A549 (cell line): ENCODE measurements around the gene ARHGEF1. TPM values are rescaled to one million over a fixed set of nuclear protein-coding genes. Genes with fewer than 3 reads are reported as not detected.

Experiments used
- ATAC-seq, 2 experiments: fragments of 200-7000 bp in 1 of 2; fragments of >200 bp in 1 of 2; cut with Nextera tagmentation in 1 of 2; cut with Tn5 transposase in 1 of 2; 3 replicates each; pipeline versions ENCODE4 v1.8.0 to v1.9.1; 2018 to 2020; ENCODE audit warnings: mild to moderate bottlenecking in 1 of 2, moderate library complexity in 1 of 2
- CTCF ChIA-PET: fragments of 300-600 bp; sonication (Branson Sonifier 250); formaldehyde crosslinking; extraction: SDS; loops from one replicate; lab custom pipeline; 2021; ENCODE audit warnings: antibody characterized with exemption, inconsistent platforms; lab: Yijun Ruan, JAX
- POLR2A ChIA-PET: fragments of 350-600 bp; formaldehyde crosslinking; extraction: SDS; loops from one replicate; lab custom pipeline; 2021; ENCODE audit warnings: antibody characterized with exemption, inconsistent platforms; lab: Yijun Ruan, JAX
- DNase-seq, 2 experiments: peaks; one replicate each; pipeline versions ENCODE4 v3.0.0 to v3.0.0-alpha.2; 2011 to 2016; ENCODE audit warnings: low read depth in 1 of 2, low spot score in 1 of 2
- FAIRE-seq: peaks from 2 replicates; lab custom pipeline; 2011; peaks lifted over from hg19 to GRCh38; lab: Jason Lieb, UNC
- H3K27ac ChIP-seq, 2 experiments: fragments of >200 bp; sonication (Bioruptor Twin); formaldehyde crosslinking; 3 replicates each; pipeline ENCODE4 v1.5.1; 2016 to 2017
- H3K4me1 ChIP-seq: fragments of >200 bp; sonication (Bioruptor Twin); formaldehyde crosslinking; 3 replicates; pipeline ENCODE4 v1.6.1; 2016
- H3K4me2 ChIP-seq: fragments of >200 bp; sonication (Bioruptor Twin); formaldehyde crosslinking; 3 replicates; pipeline ENCODE4 v1.6.1; 2016
- H3K4me3 ChIP-seq: fragments of >200 bp; sonication (Bioruptor Twin); formaldehyde crosslinking; 3 replicates; pipeline ENCODE4 v1.5.1; 2016
- H3K9me3 ChIP-seq: fragments of >200 bp; sonication (Bioruptor Twin); formaldehyde crosslinking; 3 replicates; pipeline ENCODE4 v1.6.1; 2016
- BHLHE40 ChIP-seq: IDR thresholded peaks from 2 replicates; pipeline ENCODE4 v1.6.1; 2012; ENCODE audit warnings: low read depth, low read length, inconsistent platforms
- CEBPB ChIP-seq, 2 experiments: fragments of >200 bp in 1 of 2; sonication (Bioruptor Twin) in 1 of 2; formaldehyde crosslinking in 1 of 2; IDR thresholded peaks; 2 replicates each; pipeline ENCODE4 v1.6.1; 2012 to 2016
- CHD4 ChIP-seq: fragments of 200-600 bp; sonication (generic); IDR thresholded peaks from 2 replicates; pipeline ENCODE4 v1.6.1; 2016; ENCODE audit warnings: antibody characterized with exemption, mild to moderate bottlenecking, borderline replicate concordance
- EHF ChIP-seq: fragments of 250-450 bp; sonication (Bioruptor Pico); IDR thresholded peaks from 2 replicates; pipeline ENCODE4 v1.5.0; 2020; ENCODE audit warnings: mild to moderate bottlenecking
- FOSL2 ChIP-seq, 2 experiments: fragments of 450-650 bp in 1 of 2; fragments of >200 bp in 1 of 2; sonication (Bioruptor Twin) in 1 of 2; formaldehyde crosslinking; IDR thresholded peaks; 2 replicates each; pipeline versions ENCODE4 v1.5.0 to v1.6.1; 2016 to 2020; ENCODE audit warnings: mild to moderate bottlenecking in 1 of 2, moderate library complexity in 1 of 2
- FOXS1 ChIP-seq: fragments of 250-450 bp; sonication (Bioruptor Pico); IDR thresholded peaks from 2 replicates; pipeline ENCODE4 v1.5.0; 2020; ENCODE audit warnings: mild to moderate bottlenecking, moderate library complexity
- HDAC2 ChIP-seq: fragments of 200-600 bp; sonication (generic); IDR thresholded peaks from 2 replicates; pipeline ENCODE4 v1.6.1; 2016
- HOXA7 ChIP-seq: fragments of 250-450 bp; sonication (Bioruptor Pico); IDR thresholded peaks from 2 replicates; pipeline ENCODE4 v1.5.0; 2020; ENCODE audit warnings: mild to moderate bottlenecking, moderate library complexity
- JUNB ChIP-seq: fragments of >200 bp; sonication (Bioruptor Twin); formaldehyde crosslinking; IDR thresholded peaks from 2 replicates; pipeline ENCODE4 v1.6.1; 2016
- KDM1A ChIP-seq: fragments of 200-600 bp; sonication (generic); IDR thresholded peaks from 2 replicates; pipeline ENCODE4 v1.6.1; 2016; ENCODE audit warnings: low read depth, mild to moderate bottlenecking
- MAX ChIP-seq: IDR thresholded peaks from 2 replicates; pipeline ENCODE4 v1.6.1; 2012
- NR3C1 ChIP-seq: fragments of >200 bp; sonication (Bioruptor Twin); formaldehyde crosslinking; IDR thresholded peaks from 3 replicates; pipeline ENCODE4 v1.6.1; 2017
- RAD21 ChIP-seq, 2 experiments: fragments of >200 bp in 1 of 2; sonication (Bioruptor Twin) in 1 of 2; formaldehyde crosslinking in 1 of 2; IDR thresholded peaks in 1 of 2; conservative IDR thresholded peaks in 1 of 2; 2 replicates in 1 of 2; 3 replicates in 1 of 2; pipeline ENCODE4 v1.6.1; 2012 to 2018; ENCODE audit warnings: inconsistent platforms in 1 of 2
- RCOR1 ChIP-seq: fragments of 150-350 bp; IDR thresholded peaks from 2 replicates; pipeline ENCODE4 v1.6.1; 2014; ENCODE audit warnings: antibody characterized with exemption, low read length, low read depth
- RFX5 ChIP-seq: fragments of 450-650 bp; IDR thresholded peaks from 2 replicates; pipeline ENCODE4 v1.7.1; 2014; ENCODE audit warnings: antibody characterized with exemption, mild to moderate bottlenecking, moderate library complexity
- SREBF2 ChIP-seq: fragments of 450-650 bp; IDR thresholded peaks from 2 replicates; pipeline ENCODE4 v1.6.1; 2014; ENCODE audit warnings: mild to moderate bottlenecking, moderate library complexity
- TFCP2L1 ChIP-seq: fragments of 250-450 bp; sonication (Bioruptor Pico); IDR thresholded peaks from 2 replicates; pipeline ENCODE4 v1.5.0; 2021; ENCODE audit warnings: mild to moderate bottlenecking
- TP53 ChIP-seq: fragments of 250-450 bp; sonication (Bioruptor Pico); IDR thresholded peaks from 2 replicates; pipeline ENCODE4 v1.5.0; 2021; ENCODE audit warnings: mild to moderate bottlenecking, moderate library complexity
- ZC3H11A ChIP-seq: fragments of 450-650 bp; IDR thresholded peaks from 2 replicates; pipeline ENCODE4 v1.6.1; 2014; ENCODE audit warnings: antibody characterized with exemption, mild to moderate bottlenecking
- ZFP36 ChIP-seq: fragments of 450-650 bp; IDR thresholded peaks from 2 replicates; pipeline ENCODE4 v1.6.1; 2014; ENCODE audit warnings: borderline replicate concordance; ENCODE audit not compliant: partially characterized antibody
- ZNF302 ChIP-seq: fragments of 250-450 bp; sonication (Bioruptor Pico); IDR thresholded peaks from 2 replicates; pipeline ENCODE4 v1.9.0; 2021; ENCODE audit warnings: inconsistent platforms, mild to moderate bottlenecking, moderate library complexity
- ZSCAN20 ChIP-seq: fragments of 250-450 bp; sonication (Bioruptor Pico); IDR thresholded peaks from 2 replicates; pipeline ENCODE4 v1.8.0; 2022; ENCODE audit warnings: mild to moderate bottlenecking, moderate library complexity
- WGBS: methylation state at CpG from one replicate; pipeline ENCODE4 v1.1.6; 2017; ENCODE audit errors: missing lambda C conversion rate; 5-methylcytosine and 5-hydroxymethylcytosine counted together
- polyA plus RNA-seq, 4 experiments: library from polyadenylated mRNA; depleted of rRNA in 3 of 4; stranded (reverse); fragments of >200 nt; fragmentation: RNase III in 1 of 4; extraction: RNeasy Plus Mini Kit Qiagen cat#74134 plus additional on column Dnase treatment in 1 of 4; gene quantifications; 2 replicates in 3 of 4; 3 replicates in 1 of 4; pipeline ENCODE4 v1.2.3, GENCODE V29; 2011 to 2017

Gene ARHGEF1
- polyA plus RNA-seq, 2 of the 4 experiments (the other 2 are of a cell fraction) = 38.0 to 84.2 TPM

DNA sequence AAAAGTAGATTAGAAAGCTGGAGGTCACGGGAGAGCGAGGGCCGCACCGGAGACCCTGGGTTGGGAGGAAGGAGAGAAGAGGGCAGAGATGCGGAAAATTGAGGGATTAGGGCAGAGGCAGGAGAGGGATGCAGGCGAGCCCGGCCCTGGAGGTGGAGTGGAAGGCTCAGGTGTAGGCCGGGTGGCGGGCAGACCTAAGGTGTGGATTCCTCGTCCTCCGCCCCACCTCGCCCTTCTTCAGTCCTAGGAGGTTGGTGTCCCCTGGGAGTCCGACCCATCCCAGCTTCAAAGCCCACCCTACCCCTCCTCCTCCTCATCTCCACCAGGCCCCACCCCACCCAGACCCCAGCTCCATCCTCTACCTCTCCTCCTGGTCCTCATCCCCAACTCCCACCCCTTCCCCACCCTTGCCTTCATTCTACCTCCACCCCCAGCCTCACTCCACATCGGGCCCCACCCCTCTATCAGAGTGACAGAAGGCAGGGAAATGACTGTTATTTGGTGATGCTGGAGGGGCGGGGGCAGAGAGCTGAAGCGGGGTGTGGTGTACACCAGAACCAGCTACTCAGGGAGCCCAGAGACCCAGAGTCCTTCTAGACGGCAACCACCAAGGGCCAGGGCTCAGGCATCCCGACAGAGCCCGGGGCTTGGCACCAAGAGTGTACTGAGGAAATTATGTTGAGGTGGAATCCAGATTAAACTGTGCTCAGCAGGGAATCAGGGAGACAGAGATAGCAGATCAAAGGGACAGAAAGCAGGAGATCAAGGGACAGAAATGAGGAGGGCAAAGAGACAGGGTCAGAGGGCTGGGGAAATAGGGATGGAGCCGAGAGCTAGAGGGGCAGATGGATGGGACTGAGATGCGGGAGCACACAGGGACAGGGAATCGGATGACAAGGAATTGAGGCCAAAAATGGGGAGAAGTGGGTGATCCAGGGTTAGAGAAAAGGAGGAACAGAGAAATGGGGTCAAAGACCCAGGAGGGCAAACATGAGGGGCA, 38.9 kb downstream of the ARHGEF1 start:
- H3K27ac ChIP-seq = no peak overlapping the region
- TF ChIP-seq HOXA7 (CRISPR knock-in tag) (no peak), TFCP2L1 (CRISPR knock-in tag) (no peak), ZC3H11A (no peak), RFX5 (no peak), EHF (CRISPR knock-in tag) (no peak), RCOR1 (no peak), RAD21 (conservative IDR thresholded peaks at IDR 0.05 in 1 of 2, IDR thresholded peaks at IDR 0.05 in 1 of 2) (no peak), ZNF302 (CRISPR knock-in tag) (no peak), CHD4 (no peak), SREBF2 (no peak), ZFP36 (no peak), FOXS1 (no peak)
- DNase-seq (no peak), FAIRE-seq (no peak), ATAC-seq (peak in 1 of 2 experiments; percentile 31; a peak in 3 of 6 replicates)
- no peak overlapping the region for H3K4me3 ChIP-seq
- H3K4me1 ChIP-seq = no peaks in the 10 kb centered on the region
- H3K9me3 ChIP-seq = no peaks in the 10 kb centered on the region
- CTCF ChIA-PET = interaction anchor here (0.6 to 2.1 kb wide), 8 partner anchors 9 to 49 kb away, joined by 3 to 9 read pairs (median 6); no protein-coding TSS in a partner anchor
- 67% methylated on average over 22 of the region's 22 CpGs for WGBS
- no peak overlapping the region for H3K4me2 ChIP-seq
- POLR2A ChIA-PET = interaction anchor here (0.6 kb wide), 2 partner anchors 15 to 19 kb away, joined by 3 to 5 read pairs; no protein-coding TSS in a partner anchor

DNA sequence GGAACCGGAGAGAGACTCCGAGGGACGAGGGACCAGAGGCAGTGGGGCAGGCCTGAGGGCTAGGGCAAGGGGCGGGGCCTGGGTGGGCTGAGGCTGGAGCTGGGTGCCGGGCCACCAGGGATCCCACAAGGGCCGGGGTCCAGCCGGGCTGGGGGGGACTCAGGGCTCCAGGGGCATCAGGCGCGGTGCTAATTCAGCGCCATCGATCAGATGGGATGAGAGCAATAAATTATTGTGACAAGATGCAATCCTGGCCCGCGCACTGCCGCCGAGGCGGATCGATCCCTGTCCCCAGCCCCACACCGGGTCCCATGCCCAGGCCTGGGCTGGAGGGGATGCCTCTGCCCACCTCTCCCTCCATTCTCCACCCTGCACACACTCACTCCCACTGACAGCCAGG, 39.6 kb downstream of the ARHGEF1 start:
- 85% methylated on average over 17 of the region's 18 CpGs for WGBS
- TF ChIP-seq CEBPB (IDR thresholded peaks at IDR 0.05) (no peak), BHLHE40 (no peak), TP53 (CRISPR knock-in tag) (no peak), JUNB (no peak), MAX (no peak), FOSL2 (IDR thresholded peaks at IDR 0.05) (no peak), FOSL2 (CRISPR knock-in tag; IDR thresholded peaks at IDR 0.05) (no peak), RCOR1 (no peak), ZSCAN20 (CRISPR knock-in tag) (no peak)

GRCh38 chr19:41923045-41923788, 40.2 kb downstream of the ARHGEF1 start:
- Histone ChIP-seq H3K4me3 (no peak overlapping the region), H3K27ac (no peak overlapping the region), H3K4me2 (no peak overlapping the region), H3K4me1 (0 out of 3 replicates have a peak, but pooled peaks cover 5% of the 10 kb centered on the region), H3K9me3 (no peaks in the 10 kb centered on the region)
- 20% methylated on average over 4 of the region's 6 CpGs for WGBS
- CTCF ChIA-PET = interaction anchor here (0.5 to 2.6 kb wide), 4 partner anchors 11 to 49 kb away, joined by 3 to 9 read pairs (median 5); no protein-coding TSS in a partner anchor
- DNase-seq (no peak), FAIRE-seq (peak; percentile 81), ATAC-seq (no peak)
- POLR2A ChIA-PET = no interaction called here
- no peak for TF ChIP-seq ZFP36
- peak; percentile 64; the same call in 1 of the 2 replicates for TF ChIP-seq HDAC2
- peak; percentile 97 for TF ChIP-seq KDM1A
- peak; percentile 88 for TF ChIP-seq RCOR1
- TF ChIP-seq NR3C1 = no peak

More for the DNA sequence above, 39.6 kb downstream of the ARHGEF1 start:
- peak in 1 of 2 experiments; percentile 9; a peak in 1 of 6 replicates for ATAC-seq
- H3K4me1 ChIP-seq = 0 out of 3 replicates have a peak, but pooled peaks cover under 1% of the 10 kb centered on the region
- DNase-seq = no peak
- no peak overlapping the region for H3K27ac ChIP-seq
- ChIA-PET CTCF (interaction anchor here (0.6 to 2.1 kb wide), 5 partner anchors 9 to 50 kb away, joined by 3 to 9 read pairs (median 5); no protein-coding TSS in a partner anchor), POLR2A (interaction anchor here (0.6 kb wide), 1 partner anchor 19 kb away, joined by 3 read pairs; no protein-coding TSS in a partner anchor)
- H3K9me3 ChIP-seq = no peaks in the 10 kb centered on the region
- no peak for FAIRE-seq
- no peak overlapping the region for H3K4me2 ChIP-seq
- no peak overlapping the region for H3K4me3 ChIP-seq
